GM03348 (cell line): ENCODE measurements around the gene ACAP3.

ENCODE experiments used
- DNase-seq: peaks from one replicate; pipeline ENCODE4 v3.0.0; 2012; ENCODE audit warnings: low spot score

ACAP3 gene

GRCh38 chr1:1314237-1314586, 6.5 kb upstream of the ACAP3 start:
- DNase-seq = no peak

GRCh38 chr1:1313500-1314236, 5.9 kb upstream of the ACAP3 start:
- no peak for DNase-seq

GRCh38 chr1:1312450-1313314, 5.0 kb upstream of the ACAP3 start:
- DNase-seq = no peak

GRCh38 chr1:1311107-1312104, 3.7 kb upstream of the ACAP3 start:
- DNase-seq = no peak

- DNase-seq = no peak
These were observed 2.8 kb upstream of the ACAP3 start for GRCh38 chr1:1310476-1311053.

- no peak for DNase-seq
These were observed 2.3 kb upstream of the ACAP3 start for GRCh38 chr1:1310109-1310385.

GRCh38 chr1:1309251-1310108, 1.8 kb upstream of the ACAP3 start:
- no peak for DNase-seq

- peak; percentile 35 for DNase-seq
These were observed 1.1 kb upstream of the ACAP3 start for GRCh38 chr1:1308756-1309250.

- peak; percentile 73 for DNase-seq
These were observed 338 bp downstream of the ACAP3 start for GRCh38 chr1:1307261-1307922.

- no peak for DNase-seq
These were observed 969 bp downstream of the ACAP3 start for GRCh38 chr1:1306661-1307260.

- peak; percentile 40 for DNase-seq
These were observed 1.6 kb downstream of the ACAP3 start for GRCh38 chr1:1306070-1306660.

- peak; percentile 87 for DNase-seq
These were observed 2.2 kb downstream of the ACAP3 start for GRCh38 chr1:1305300-1306069.

- DNase-seq = peak; percentile 89
These were observed 3.1 kb downstream of the ACAP3 start for GRCh38 chr1:1304331-1305299.

GRCh38 chr1:1303736-1304135, 4.0 kb downstream of the ACAP3 start:
- DNase-seq = no peak

GRCh38 chr1:1302951-1303509, 4.7 kb downstream of the ACAP3 start:
- DNase-seq = no peak

- no peak for DNase-seq
These were observed 5.7 kb downstream of the ACAP3 start for GRCh38 chr1:1302006-1302430.

GRCh38 chr1:1300352-1300739, 7.4 kb downstream of the ACAP3 start:
- DNase-seq = no peak
